ENCODE data around the gene CHRM5. TPM values are rescaled to one million over a fixed set of nuclear protein-coding genes. Genes with fewer than 3 reads are reported as not detected.
"Not testable (repeated sequence)": the region's sequence is repeated elsewhere in the genome, so short reads cannot be mapped to it uniquely, and the experiment has no call there.

Gene CHRM5
- total RNA-seq, 1 donor from 2014 or later: not detected

DNA sequence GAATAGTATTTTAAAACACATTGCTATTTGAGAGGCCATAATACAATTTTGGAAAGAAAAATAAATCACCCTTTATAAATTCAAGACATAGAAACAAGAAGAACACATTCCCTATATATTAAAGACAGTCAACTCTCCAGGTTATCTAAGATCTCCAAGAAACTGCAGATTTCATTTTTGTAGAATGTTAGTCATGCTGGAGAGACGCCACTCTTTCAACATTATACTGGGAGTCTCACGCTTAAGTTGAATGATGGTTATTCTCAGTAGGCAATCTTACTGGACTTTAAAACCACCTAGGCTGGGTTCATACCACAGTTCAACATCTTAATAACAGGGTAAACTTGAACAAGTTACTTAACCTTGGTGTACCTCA lies 3.6 kb upstream of the CHRM5 start:
- Mint-ChIP-seq H3K27me3 (peaks cover 8% of the 10 kb centered on the region), H3K4me1 (no peaks in the 10 kb centered on the region), H3K36me3 (ENCODE audit: low read depth) (no peaks in the 10 kb centered on the region), H3K4me3 (no peak overlapping the region), H3K27ac (no peak overlapping the region), H3K9me3 (no peaks in the 10 kb centered on the region)
- DNase-seq: no peak
- intact Hi-C loops (cut with micrococcal nuclease): no loop called here

DNA sequence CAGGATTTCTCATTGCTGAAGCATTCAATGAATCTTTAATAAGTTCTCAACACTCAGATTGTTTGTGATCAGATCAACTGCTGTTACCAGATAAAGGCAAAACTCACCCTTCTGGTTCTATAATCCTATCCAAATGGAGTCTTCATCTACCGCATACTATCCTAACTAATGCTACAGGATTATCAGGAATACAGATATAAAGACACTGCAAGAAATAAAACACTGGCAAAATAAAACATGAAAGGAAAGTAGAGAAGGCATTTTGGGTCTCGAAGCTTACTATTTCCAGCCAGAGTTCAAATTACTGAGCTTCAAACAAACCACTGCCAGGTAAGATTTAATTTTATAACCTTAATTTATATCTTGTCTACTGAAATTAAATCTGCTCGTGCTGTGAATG lies 524 bp downstream of the CHRM5 start:
- Mint-ChIP-seq H3K9me3 (no peaks in the 10 kb centered on the region), H3K4me3 (no peak overlapping the region), H3K36me3 (ENCODE audit: low read depth) (no peaks in the 10 kb centered on the region), H3K4me1 (peaks cover 4% of the 10 kb centered on the region), H3K27ac (no peak overlapping the region), H3K27me3 (peaks cover 8% of the 10 kb centered on the region)
- intact Hi-C loops (cut with micrococcal nuclease): no loop called here
- no peak for DNase-seq

GRCh38 chr15:33971811-33972210 lies 3.5 kb downstream of the CHRM5 start:
- Mint-ChIP-seq H3K36me3 (ENCODE audit: low read depth) (no peaks in the 10 kb centered on the region), H3K4me1 (peaks cover 4% of the 10 kb centered on the region), H3K27ac (no peak overlapping the region), H3K9me3 (no peaks in the 10 kb centered on the region), H3K27me3 (peaks cover 5% of the 10 kb centered on the region), H3K4me3 (no peak overlapping the region)
- intact Hi-C loops (cut with micrococcal nuclease): no loop called here
- DNase-seq: no peak

- no peak overlapping the region for H3K27ac Mint-ChIP-seq
- no peaks in the 10 kb centered on the region for H3K9me3 Mint-ChIP-seq
- H3K36me3 Mint-ChIP-seq (ENCODE audit: low read depth): no peaks in the 10 kb centered on the region
- no peak for DNase-seq
- intact Hi-C loops (cut with micrococcal nuclease): no loop called here
- H3K4me1 Mint-ChIP-seq: peaks cover 4% of the 10 kb centered on the region
- no peak overlapping the region for H3K4me3 Mint-ChIP-seq
- no peaks in the 10 kb centered on the region for H3K27me3 Mint-ChIP-seq
Observed at GRCh38 chr15:33975022-33975565, 6.8 kb downstream of the CHRM5 start.

GRCh38 chr15:33980159-33980558 lies 11.9 kb downstream of the CHRM5 start:
- intact Hi-C loops (cut with micrococcal nuclease): no loop called here
- Mint-ChIP-seq H3K9me3 (no peaks in the 10 kb centered on the region), H3K27ac (no peak overlapping the region)

DNA sequence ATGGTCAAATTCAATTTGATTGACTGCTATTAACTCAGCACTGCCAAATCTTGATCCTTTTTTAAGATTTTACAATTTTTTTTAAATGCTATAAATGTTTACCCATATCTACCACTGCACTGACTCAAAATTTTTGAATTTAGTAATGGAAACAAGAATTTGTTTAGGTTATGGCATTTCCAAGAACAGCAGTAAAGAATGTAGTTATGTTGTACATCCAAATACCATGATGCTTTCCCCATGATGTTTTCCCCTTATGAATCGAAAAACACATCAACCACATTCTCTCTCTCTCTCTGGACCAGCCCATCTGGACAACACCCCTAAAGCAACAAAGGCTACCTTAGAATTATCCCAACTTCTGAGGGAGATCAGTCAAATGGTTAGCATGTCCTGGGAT lies 14.2 kb downstream of the CHRM5 start:
- Mint-ChIP-seq H3K4me1 (no peaks in the 10 kb centered on the region), H3K27me3 (no peaks in the 10 kb centered on the region), H3K4me3 (no peak overlapping the region), H3K36me3 (ENCODE audit: low read depth) (no peaks in the 10 kb centered on the region), H3K9me3 (no peaks in the 10 kb centered on the region), H3K27ac (no peak overlapping the region)
- intact Hi-C loops (cut with micrococcal nuclease): no loop called here
- DNase-seq: no peak

More at GRCh38 chr15:33980159-33980558, 11.9 kb downstream of the CHRM5 start:
- Mint-ChIP-seq H3K36me3 (ENCODE audit: low read depth) (no peaks in the 10 kb centered on the region), H3K4me3 (no peak overlapping the region), H3K4me1 (no peaks in the 10 kb centered on the region), H3K27me3 (no peaks in the 10 kb centered on the region)
- no peak for DNase-seq

GRCh38 chr15:33985287-33985686 lies 17.0 kb downstream of the CHRM5 start:
- Mint-ChIP-seq H3K36me3 (ENCODE audit: low read depth) (no peaks in the 10 kb centered on the region), H3K4me1 (peaks cover 2% of the 10 kb centered on the region), H3K27me3 (no peaks in the 10 kb centered on the region), H3K4me3 (no peak overlapping the region), H3K9me3 (no peaks in the 10 kb centered on the region), H3K27ac (no peak overlapping the region)
- DNase-seq: no peak
- intact Hi-C loops (cut with micrococcal nuclease): no loop called here

DNA sequence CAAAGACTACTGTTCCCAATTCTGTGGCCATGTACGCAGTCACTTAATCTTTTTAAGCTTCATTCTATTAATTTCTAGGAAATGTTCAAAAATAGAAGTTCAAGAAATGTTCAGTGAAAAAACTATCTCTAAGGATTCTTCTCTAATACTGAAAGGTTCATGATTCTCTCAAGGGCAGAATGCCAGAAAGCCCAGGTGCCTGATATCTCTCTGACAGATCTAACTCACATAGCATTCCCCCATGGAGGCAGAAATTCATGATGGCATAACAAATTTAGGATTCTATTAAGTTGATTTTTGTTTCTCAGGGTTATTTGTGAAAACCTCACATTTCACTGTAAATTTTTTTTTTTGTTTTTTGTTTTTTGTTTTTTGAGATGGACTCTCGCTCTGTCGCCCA lies 17.5 kb downstream of the CHRM5 start:
- no peaks in the 10 kb centered on the region for H3K27me3 Mint-ChIP-seq
- no peak overlapping the region for H3K4me3 Mint-ChIP-seq
- intact Hi-C loops (cut with micrococcal nuclease): no loop called here
- H3K27ac Mint-ChIP-seq: no peak overlapping the region
- no peaks in the 10 kb centered on the region for H3K36me3 Mint-ChIP-seq (ENCODE audit: low read depth)
- no peaks in the 10 kb centered on the region for H3K9me3 Mint-ChIP-seq
- H3K4me1 Mint-ChIP-seq: peaks cover 2% of the 10 kb centered on the region
- no peak for DNase-seq

DNA sequence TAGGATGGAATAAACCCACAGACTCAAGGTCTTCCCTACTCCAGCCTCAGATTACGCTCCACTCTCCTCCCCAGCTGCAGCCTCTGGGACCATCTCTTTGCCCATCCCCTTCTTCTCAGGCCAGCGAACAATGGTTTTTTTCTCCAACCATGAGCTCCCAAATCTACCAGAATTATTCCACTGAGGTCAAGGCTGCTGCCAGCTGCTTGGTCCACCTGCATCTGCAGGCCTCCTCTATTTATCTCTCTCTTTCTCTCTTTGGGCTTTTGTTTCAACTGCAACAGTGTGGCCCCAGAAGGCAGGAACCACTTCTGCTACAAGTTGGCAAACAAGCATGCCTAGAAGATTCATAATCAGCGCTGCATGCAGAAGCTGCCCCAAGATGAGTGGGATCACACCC lies 19.1 kb downstream of the CHRM5 start:
- Mint-ChIP-seq H3K27me3 (no peaks in the 10 kb centered on the region), H3K4me3 (no peak overlapping the region), H3K9me3 (no peaks in the 10 kb centered on the region), H3K36me3 (ENCODE audit: low read depth) (no peaks in the 10 kb centered on the region), H3K27ac (no peak overlapping the region), H3K4me1 (peaks cover 2% of the 10 kb centered on the region)
- DNase-seq: no peak
- intact Hi-C loops (cut with micrococcal nuclease): no loop called here

GRCh38 chr15:33988384-33988783 lies 20.1 kb downstream of the CHRM5 start:
- no peak overlapping the region for H3K4me3 Mint-ChIP-seq
- no peak for DNase-seq
- H3K4me1 Mint-ChIP-seq: peaks cover 2% of the 10 kb centered on the region
- intact Hi-C loops (cut with micrococcal nuclease): no loop called here
- no peaks in the 10 kb centered on the region for H3K9me3 Mint-ChIP-seq
- no peak overlapping the region for H3K27ac Mint-ChIP-seq
- no peaks in the 10 kb centered on the region for H3K27me3 Mint-ChIP-seq
- H3K36me3 Mint-ChIP-seq (ENCODE audit: low read depth): no peaks in the 10 kb centered on the region

DNA sequence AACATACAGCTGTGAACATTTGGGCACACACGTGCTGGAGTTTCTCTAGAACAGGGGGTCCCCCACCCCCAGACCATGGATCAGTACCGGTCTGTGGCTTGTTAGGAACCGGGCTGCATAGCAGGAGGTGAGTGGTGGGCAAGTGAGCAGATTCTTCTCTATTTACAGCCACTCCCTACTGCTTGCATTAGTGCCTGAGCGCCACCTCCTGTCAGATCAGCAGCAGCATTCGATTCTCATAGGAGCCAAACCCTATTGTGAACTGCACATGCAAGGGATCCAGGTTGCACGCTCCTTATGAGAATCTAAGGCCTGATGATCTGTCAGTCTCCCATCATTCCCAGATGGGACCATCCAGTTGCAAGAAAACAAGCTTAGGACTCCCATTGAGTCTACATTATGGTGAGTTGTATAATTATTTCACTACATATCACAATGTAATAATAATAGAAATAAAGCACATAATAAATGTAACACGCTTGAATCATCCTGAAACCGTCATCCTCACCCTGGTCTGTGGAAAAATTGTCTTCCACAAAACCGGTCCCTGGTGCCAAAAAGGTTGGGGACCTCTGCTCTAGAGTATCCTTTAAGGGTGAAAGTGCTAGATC lies 25.8 kb downstream of the CHRM5 start:
- Mint-ChIP-seq H3K27ac (no peak overlapping the region), H3K4me3 (no peak overlapping the region), H3K4me1 (peaks cover 2% of the 10 kb centered on the region), H3K9me3 (no peaks in the 10 kb centered on the region), H3K27me3 (no peaks in the 10 kb centered on the region), H3K36me3 (ENCODE audit: low read depth) (no peaks in the 10 kb centered on the region)
- intact Hi-C loops (cut with micrococcal nuclease): no loop called here
- no peak for DNase-seq

DNA sequence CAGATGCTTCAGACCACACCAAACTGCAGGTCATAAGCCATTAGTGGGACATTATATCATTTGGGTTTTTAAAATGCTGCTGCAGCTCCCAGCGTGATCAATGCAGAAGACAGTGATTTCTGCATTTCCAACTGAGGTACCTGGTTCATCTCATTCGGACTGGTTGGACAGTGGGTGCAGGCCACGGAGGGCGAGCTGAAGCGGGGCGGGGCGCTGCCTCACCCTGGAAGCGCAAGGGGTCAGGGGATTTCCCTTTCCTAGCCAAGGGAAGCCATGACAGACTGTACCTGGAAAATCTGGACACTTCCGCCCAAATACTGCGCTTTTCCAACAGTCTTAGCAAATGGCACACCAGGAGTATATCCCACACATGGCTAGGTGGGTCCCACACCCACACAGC lies 27.4 kb downstream of the CHRM5 start:
- H3K36me3 Mint-ChIP-seq (ENCODE audit: low read depth); H3K27me3 Mint-ChIP-seq; H3K4me1 Mint-ChIP-seq; DNase-seq; intact Hi-C loops (cut with micrococcal nuclease); H3K4me3 Mint-ChIP-seq; H3K27ac Mint-ChIP-seq; H3K9me3 Mint-ChIP-seq: not testable (repeated sequence)

GRCh38 chr15:34001536-34001935 lies 33.2 kb downstream of the CHRM5 start:
- H3K27me3 Mint-ChIP-seq: no peaks in the 10 kb centered on the region
- H3K36me3 Mint-ChIP-seq (ENCODE audit: low read depth): no peaks in the 10 kb centered on the region
- H3K9me3 Mint-ChIP-seq: no peaks in the 10 kb centered on the region
- no peaks in the 10 kb centered on the region for H3K4me1 Mint-ChIP-seq
- no peak for DNase-seq
- no peak overlapping the region for H3K27ac Mint-ChIP-seq
- intact Hi-C loops (cut with micrococcal nuclease): no loop called here
- no peak overlapping the region for H3K4me3 Mint-ChIP-seq

DNA sequence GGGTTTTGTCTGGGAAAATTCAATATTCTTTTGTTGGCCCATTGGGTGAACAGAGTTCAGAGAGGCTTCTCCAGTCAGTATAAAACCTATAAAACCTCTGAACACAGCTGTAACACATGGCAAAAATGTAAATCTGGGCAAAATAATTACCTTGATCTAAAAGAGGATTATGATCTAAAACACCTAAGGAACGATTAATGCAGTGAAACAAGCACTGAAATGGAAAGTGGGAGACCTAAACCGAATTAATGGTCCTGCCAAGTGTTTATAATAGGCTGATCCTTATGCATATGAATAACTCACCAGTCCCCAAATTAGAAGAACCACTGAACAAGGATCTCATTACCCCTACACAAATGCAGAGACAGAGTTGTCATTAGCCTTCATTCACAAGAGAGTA lies 38.1 kb downstream of the CHRM5 start:
- H3K4me3 Mint-ChIP-seq: no peak overlapping the region
- H3K4me1 Mint-ChIP-seq: no peaks in the 10 kb centered on the region
- no peak for DNase-seq
- no peak overlapping the region for H3K27ac Mint-ChIP-seq
- no peaks in the 10 kb centered on the region for H3K27me3 Mint-ChIP-seq
- no peaks in the 10 kb centered on the region for H3K36me3 Mint-ChIP-seq (ENCODE audit: low read depth)
- no peaks in the 10 kb centered on the region for H3K9me3 Mint-ChIP-seq
- intact Hi-C loops (cut with micrococcal nuclease): no loop called here

DNA sequence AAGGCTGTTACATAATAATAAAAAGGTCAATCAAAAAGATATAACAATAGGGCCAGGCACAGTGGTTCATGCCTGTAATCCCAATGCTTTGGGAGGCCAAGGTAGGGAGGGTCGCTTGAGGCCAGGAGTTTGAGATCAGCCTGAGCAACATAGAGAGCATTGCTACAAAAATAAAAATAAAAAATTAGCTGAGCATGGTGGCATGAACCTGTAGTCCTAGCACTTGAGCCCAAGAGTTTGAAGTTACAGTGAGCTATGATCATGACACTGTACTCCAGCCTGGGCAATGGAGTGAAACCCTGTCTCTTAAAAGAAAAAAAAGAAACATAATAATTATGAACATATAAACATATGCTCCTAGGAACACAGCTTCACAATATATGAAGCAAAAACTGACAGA lies 41.4 kb downstream of the CHRM5 start:
- H3K9me3 Mint-ChIP-seq: no peaks in the 10 kb centered on the region
- intact Hi-C loops (cut with micrococcal nuclease): no loop called here
- H3K4me3 Mint-ChIP-seq: no peak overlapping the region
- H3K36me3 Mint-ChIP-seq (ENCODE audit: low read depth): no peaks in the 10 kb centered on the region
- H3K27me3 Mint-ChIP-seq: no peaks in the 10 kb centered on the region
- H3K27ac Mint-ChIP-seq: no peak overlapping the region
- DNase-seq: no peak
- no peaks in the 10 kb centered on the region for H3K4me1 Mint-ChIP-seq
